SKM-1 treated with dmso at 0.1 percent for 144 hours (cell line): ENCODE results near the gene ABHD2.
A peak's percentile ranks its signal among the peaks of the same experiment; 100 is the strongest.

Experiments used
- DNase-seq: peaks from one replicate; lab custom pipeline; 2025; ENCODE audit not compliant: unreplicated experiment; lab: John Stamatoyannopoulos, UW

ABHD2 gene

GRCh38 chr15:89098281-89098680 lies 10.0 kb downstream of the ABHD2 start:
- DNase-seq, result no peak

DNA sequence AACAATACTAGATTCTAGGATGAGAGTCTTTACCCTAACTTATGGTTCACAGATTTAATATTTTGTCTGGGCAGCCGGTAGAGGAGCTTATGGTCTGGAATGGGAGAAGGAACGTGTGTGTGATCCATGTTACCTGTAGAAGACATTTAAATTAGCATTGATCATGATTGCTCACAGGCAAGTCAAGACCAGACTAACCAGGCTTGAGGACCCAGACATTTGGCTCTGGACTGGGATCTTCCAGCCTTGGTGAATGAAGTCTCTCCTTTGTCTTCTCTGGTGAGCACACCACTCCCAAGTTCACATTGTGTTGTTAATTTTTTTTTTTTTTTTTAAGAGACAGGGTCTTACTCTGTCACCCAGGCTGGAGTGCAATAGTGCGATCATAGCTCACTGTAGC lies 11.7 kb downstream of the ABHD2 start:
- no peak for DNase-seq

DNA sequence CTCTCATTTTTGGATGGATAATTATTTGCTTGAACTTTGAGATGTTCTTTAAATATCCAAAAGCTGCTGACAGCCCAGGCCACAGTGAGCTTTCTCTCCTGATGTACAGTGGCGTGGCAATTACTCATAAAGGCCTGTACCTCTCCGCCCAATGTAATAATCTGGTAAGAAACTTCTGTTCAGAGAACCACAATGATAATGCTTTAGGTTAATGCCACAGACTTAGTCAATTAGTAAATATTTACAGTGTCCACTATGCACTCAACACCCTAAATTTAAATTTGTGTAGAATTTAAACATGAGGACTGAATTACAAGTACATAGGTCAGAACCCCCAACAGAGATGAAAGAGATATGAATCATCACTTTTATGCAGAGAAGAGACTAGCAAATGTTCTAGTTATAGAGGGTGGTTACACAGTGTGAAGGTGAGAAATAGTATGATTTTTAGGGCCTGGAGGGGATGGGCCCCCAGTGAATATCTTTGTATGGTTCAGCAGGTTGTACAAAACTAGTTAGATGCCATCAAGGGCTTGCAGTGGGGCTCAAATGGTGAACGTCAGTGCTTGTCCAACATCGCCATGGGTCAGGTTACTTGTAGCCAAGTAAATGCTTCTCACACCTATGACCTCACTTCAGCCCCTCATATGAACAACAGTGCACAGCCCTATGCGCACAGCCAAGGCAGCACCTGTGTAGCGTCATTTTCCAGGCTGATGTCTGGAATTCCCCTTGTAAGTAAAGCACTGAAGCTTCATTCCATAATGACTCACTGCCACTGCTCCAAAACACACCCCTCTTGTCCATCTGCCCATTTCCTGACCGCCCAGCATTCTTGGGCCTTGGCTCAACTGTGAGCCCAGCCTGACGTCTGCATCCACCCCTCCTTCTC lies 13.3 kb downstream of the ABHD2 start:
- no peak for DNase-seq

- DNase-seq, result no peak
Measured at GRCh38 chr15:89103481-89104171, 15.4 kb downstream of the ABHD2 start.

DNA sequence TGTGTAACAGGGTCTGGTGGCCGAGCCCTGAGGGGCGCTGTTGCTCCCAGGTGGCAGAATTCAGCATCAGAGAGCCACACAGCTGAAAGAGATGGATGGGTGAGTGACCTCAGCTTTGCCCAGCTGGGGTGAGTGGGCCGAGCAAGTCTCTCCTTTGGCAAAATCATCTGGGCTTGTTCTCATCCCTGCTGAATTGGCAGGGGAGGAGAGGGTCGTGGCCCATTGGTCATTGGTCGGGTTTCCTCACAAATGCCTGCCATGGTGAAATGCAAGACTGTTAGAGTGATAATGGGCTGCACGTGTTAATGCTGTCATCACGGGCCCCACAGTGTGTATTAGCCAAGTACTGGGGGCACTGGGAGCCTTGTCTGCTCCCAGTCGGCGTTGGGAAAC lies 15.9 kb downstream of the ABHD2 start:
- no peak for DNase-seq

- no peak for DNase-seq
Measured at GRCh38 chr15:89105147-89105546, 16.9 kb downstream of the ABHD2 start.

DNA sequence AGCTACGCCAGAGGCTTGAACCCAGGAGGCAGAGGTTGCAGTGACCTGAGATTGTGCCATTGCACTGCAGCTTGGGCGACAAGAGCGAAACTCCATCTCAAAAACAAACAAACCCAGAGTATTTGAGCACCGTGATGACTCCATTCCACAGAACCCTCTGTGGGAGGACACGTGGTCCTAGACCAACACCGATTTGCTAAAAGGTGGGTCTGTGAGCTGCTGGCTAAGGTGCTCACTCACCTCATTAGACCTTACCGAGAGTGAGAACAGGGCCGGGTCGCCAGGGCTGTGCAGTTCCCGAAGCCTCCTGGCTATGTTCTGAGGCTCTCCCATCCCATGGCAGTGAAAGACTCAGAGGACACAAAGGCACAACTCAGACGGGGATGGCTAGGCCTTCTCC lies 17.9 kb downstream of the ABHD2 start:
- no peak for DNase-seq

GRCh38 chr15:89107984-89108383 lies 19.7 kb downstream of the ABHD2 start:
- no peak for DNase-seq

DNA sequence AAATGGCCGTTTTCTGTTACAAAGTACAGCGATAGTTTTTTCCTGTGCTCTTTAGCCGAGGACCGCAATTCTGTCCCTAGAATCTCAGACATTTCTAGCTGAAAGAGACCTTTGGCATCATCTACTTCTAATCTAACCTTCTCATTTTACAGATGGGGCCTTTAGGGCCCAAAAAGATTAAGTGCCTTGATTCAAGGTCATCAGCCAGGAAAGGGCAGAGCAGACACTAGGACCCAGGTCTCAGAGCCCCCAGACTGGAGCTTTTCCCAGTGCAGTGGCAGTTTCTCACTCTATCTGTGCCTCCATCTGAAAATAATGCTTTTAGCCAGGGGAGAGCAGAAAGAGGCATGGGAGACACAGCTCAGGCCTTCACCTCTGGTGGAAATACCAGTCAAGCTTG lies 20.6 kb downstream of the ABHD2 start:
- DNase-seq, result no peak

- DNase-seq, result no peak
Measured at GRCh38 chr15:89109238-89109637, 21.0 kb downstream of the ABHD2 start.

GRCh38 chr15:89110060-89110459 lies 21.8 kb downstream of the ABHD2 start:
- no peak for DNase-seq

DNA sequence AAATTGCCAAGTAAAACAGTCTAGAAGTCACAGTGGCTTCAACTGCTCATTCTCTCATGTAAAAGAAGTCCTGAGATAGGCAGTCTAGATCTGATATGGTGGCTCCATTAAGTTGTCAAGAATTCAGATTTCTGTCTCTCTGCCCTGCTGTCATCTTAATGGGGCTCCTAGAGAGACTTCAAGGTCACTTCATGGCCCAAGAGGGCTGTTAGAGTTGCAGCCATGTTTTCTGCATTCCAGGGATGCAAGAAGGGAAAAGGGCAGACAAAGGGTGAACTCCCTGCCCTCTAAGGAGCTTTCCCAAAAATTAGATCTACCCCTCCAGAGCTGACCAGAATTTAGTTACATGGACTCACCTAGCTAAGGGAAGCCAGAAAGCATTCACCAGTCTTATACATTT lies 23.1 kb downstream of the ABHD2 start:
- DNase-seq, result no peak

DNA sequence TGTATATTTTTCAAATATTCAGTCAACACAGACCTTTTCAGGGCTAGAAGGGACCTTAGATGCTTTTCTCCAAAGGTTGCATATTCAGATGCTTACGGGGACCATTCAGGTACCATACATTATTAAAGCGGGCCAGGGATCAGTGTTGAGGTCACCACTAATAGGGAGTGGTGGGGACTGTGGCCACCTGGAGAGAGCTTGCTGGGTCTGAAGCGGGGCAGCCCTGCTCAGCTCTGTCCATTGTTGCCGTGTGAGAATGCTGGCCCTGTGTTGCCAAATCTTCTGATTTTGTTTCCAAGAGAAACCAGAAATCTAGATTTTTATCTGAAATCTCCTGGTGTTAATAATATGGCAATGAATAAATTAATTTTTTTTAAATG lies 23.7 kb downstream of the ABHD2 start:
- no peak for DNase-seq

GRCh38 chr15:89112341-89112971 lies 24.2 kb downstream of the ABHD2 start:
- DNase-seq, result no peak

DNA sequence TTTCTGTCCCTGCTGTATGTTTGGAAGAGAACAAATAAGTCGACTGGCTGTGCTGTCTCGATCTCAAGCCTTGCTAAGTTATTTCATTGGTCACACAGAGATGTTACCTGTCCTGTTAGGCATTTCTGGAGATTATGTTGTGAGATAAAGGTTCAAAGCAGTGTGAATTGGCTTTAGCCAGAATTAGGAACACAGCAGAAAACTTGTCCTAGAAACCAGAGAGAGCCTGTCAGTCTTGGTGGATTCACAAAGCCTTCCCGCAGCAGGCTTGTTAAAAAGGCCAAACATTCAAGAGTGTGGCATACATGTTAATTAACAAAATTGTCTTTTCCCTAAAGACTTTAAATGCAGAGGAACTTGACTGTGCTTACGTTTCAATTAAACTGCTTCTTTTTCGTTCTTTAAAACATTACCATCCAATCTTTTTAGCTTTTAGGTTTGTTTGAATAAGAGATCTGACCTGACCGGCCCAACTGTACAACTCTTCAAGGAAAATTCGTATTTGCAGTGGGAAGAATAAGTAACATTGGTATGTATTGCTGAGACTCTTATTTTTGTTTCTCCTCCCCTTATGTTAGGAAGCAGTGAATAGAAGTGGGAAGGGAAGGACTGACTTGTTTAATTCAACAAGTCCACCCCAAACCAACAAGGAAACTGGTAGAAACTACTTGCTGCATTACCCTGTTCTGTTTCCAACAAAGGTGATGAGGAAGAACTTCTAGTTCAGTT lies 25.2 kb downstream of the ABHD2 start:
- no peak for DNase-seq

DNA sequence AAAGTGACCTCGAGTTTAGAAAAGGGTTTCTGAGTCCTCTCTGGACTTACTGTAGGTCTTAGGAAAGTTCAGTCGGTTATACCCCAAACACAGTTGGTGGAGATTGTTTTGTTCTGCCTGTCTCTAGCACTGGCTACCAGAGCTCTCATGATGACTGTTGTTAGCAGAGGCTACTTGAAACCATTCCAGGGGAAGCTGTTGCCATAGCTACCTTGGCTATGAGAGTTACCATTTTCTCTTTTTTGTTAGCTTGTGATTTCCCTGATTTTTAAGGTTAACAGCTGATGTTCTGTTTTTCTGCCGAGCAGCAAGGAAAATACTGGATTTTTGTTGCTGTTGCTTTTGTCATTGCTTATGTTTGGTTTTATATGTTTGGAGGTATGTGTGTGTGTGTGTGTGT lies 26.7 kb downstream of the ABHD2 start:
- no peak for DNase-seq

GRCh38 chr15:89115547-89115946 lies 27.3 kb downstream of the ABHD2 start:
- no peak for DNase-seq

GRCh38 chr15:89116404-89116803 lies 28.1 kb downstream of the ABHD2 start:
- DNase-seq, result no peak

DNA sequence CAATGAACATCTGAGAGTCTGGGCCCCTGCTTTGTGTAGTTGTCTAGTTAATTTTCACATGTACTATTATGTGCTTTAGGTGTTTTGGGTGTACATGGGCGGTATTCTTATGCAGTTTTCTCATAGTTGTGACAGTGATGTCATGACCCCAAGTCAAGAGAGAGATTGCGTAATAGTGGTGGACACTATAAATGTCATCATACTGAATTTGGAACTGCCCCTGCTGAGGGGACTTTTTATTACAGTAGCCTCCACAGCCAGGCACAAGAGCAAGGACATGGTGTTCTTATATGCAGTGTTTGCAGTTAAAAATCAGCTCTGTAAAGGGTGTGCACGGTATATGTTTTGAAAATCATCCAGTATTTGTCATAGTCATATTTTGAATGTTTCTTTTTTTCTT lies 29.5 kb downstream of the ABHD2 start:
- DNase-seq, result no peak

GRCh38 chr15:89118481-89118989 lies 30.3 kb downstream of the ABHD2 start:
- DNase-seq, result peak; percentile 25
